H1 (cell line): ENCODE measurements around the gene ADARB2. TPM values are rescaled to one million over a fixed set of nuclear protein-coding genes. Genes with fewer than 3 reads are reported as not detected.

Source experiments
- CTCF ChIA-PET: fragments of 300-600 bp; sonication (Branson Sonifier 250); formaldehyde crosslinking; loops from one replicate; lab custom pipeline; 2021; ENCODE audit not compliant: partially characterized antibody; lab: Charles Lee
- POLR2A ChIA-PET: fragments of 300-600 bp; sonication (Branson Sonifier 250); formaldehyde crosslinking; loops from one replicate; lab custom pipeline; 2021; ENCODE audit warnings: inconsistent platforms; ENCODE audit not compliant: partially characterized antibody; lab: Charles Lee
- DNase-seq, 2 experiments: peaks; one replicate each; pipeline versions ENCODE4 v3.0.0 to v3.0.0-alpha.2; 2010 to 2022; ENCODE audit warnings: low spot score in 2 of 2, low read depth in 1 of 2, mixed read lengths in 1 of 2
- FAIRE-seq: peaks from 2 replicates; lab custom pipeline; 2011; peaks lifted over from hg19 to GRCh38; lab: Jason Lieb, UNC
- H2AFZ ChIP-seq: 2 replicates; pipeline ENCODE4 v1.8.1; 2012; ENCODE audit warnings: low read length, inconsistent platforms
- H2AK5ac ChIP-seq: 2 replicates; pipeline ENCODE4 v1.6.1; 2013; ENCODE audit warnings: low read depth, low read length
- H2BK120ac ChIP-seq: replicated peaks from 2 replicates; pipeline ENCODE3; 2013; ENCODE audit warnings: low read depth, low read length, inconsistent platforms
- H2BK12ac ChIP-seq: 2 replicates; pipeline ENCODE4 v1.6.1; 2013; ENCODE audit warnings: low read depth, low read length
- H2BK15ac ChIP-seq: 2 replicates; pipeline ENCODE4 v1.6.1; 2013; ENCODE audit warnings: low read length
- H2BK20ac ChIP-seq: 2 replicates; pipeline ENCODE4 v1.6.1; 2013; ENCODE audit warnings: low read length
- H2BK5ac ChIP-seq: 2 replicates; pipeline ENCODE4 v1.6.1; 2013; ENCODE audit warnings: low read depth, low read length
- H3K14ac ChIP-seq: 2 replicates; pipeline ENCODE4 v1.6.1; 2013; ENCODE audit warnings: inconsistent platforms; ENCODE audit not compliant: insufficient read length
- H3K18ac ChIP-seq: 2 replicates; pipeline ENCODE4 v1.6.1; 2013; ENCODE audit warnings: low read length; ENCODE audit errors: extremely low read depth
- H3K23ac ChIP-seq: 2 replicates; pipeline ENCODE4 v1.6.1; 2013; ENCODE audit warnings: inconsistent platforms; ENCODE audit not compliant: insufficient read length
- H3K23me2 ChIP-seq: 2 replicates; pipeline ENCODE4 v1.6.1; 2013; ENCODE audit warnings: low read depth, low read length
- H3K27ac ChIP-seq: 2 replicates; pipeline ENCODE4 v1.6.1; 2011; ENCODE audit warnings: low read depth, low read length, inconsistent platforms
- H3K27me3 ChIP-seq, 4 experiments: replicated peaks in 1 of 4; 1 replicate in 1 of 4; 2 replicates in 3 of 4; pipeline versions ENCODE4 v1.6.1 to v1.8.1; 2011 to 2013; ENCODE audit warnings: low read length in 3 of 4, mild to moderate bottlenecking in 3 of 4, inconsistent platforms in 2 of 4, mixed read lengths in 2 of 4, moderate library complexity in 1 of 4; ENCODE audit not compliant: control insufficient read depth in 3 of 4, insufficient read depth in 3 of 4; ENCODE audit errors: extremely low read depth in 1 of 4
- H3K36me3 ChIP-seq, 4 experiments: 2 replicates each; pipeline versions ENCODE4 v1.6.1 to v1.8.1; 2011 to 2013; ENCODE audit warnings: mild to moderate bottlenecking in 4 of 4, low read length in 3 of 4, moderate library complexity in 2 of 4, control low read depth in 1 of 4, inconsistent platforms in 1 of 4; ENCODE audit not compliant: insufficient read depth in 4 of 4, control insufficient read depth in 2 of 4
- H3K4ac ChIP-seq: replicated peaks from 2 replicates; pipeline ENCODE3; 2013; ENCODE audit warnings: low read length, low read depth, mixed read lengths, inconsistent platforms; ENCODE audit not compliant: insufficient read length
- H3K4me1 ChIP-seq, 4 experiments: replicated peaks in 1 of 4; 1 replicate in 1 of 4; 2 replicates in 3 of 4; pipeline versions ENCODE4 v1.6.1 to v1.8.1; 2011 to 2013; ENCODE audit warnings: low read length in 3 of 4, inconsistent platforms in 2 of 4, mixed read lengths in 1 of 4; ENCODE audit not compliant: insufficient read depth in 4 of 4, control insufficient read depth in 3 of 4
- H3K4me2 ChIP-seq, 2 experiments: 2 replicates each; pipeline versions ENCODE4 v1.6.1 to v1.8.1; 2011 to 2013; ENCODE audit warnings: low read depth in 2 of 2, low read length in 2 of 2, control low read depth in 1 of 2, inconsistent platforms in 1 of 2, mild to moderate bottlenecking in 1 of 2; ENCODE audit not compliant: insufficient read depth in 1 of 2
- H3K4me3 ChIP-seq, 4 experiments: fragments of 200-600, 300-600 bp in 1 of 4; sonication (generic), shearing (Covaris generic), sonication (Bioruptor Twin) in 1 of 4; 2 replicates each; pipeline versions ENCODE4 v1.5.1 to v1.8.1; 2011 to 2016; ENCODE audit warnings: low read length in 4 of 4, low read depth in 3 of 4, control low read depth in 2 of 4, inconsistent platforms in 2 of 4, mild to moderate bottlenecking in 2 of 4, mixed read lengths in 1 of 4, moderate library complexity in 1 of 4; ENCODE audit not compliant: insufficient read depth in 2 of 4; ENCODE audit errors: extremely low read depth in 1 of 4
- H3K56ac ChIP-seq: replicated peaks from 2 replicates; pipeline ENCODE3; 2013; ENCODE audit warnings: low read depth, mild to moderate bottlenecking, mixed read lengths, low read length, inconsistent platforms; ENCODE audit not compliant: insufficient read length
- H3K79me1 ChIP-seq: 2 replicates; pipeline ENCODE4 v1.6.1; 2013; ENCODE audit warnings: low read depth, low read length, control low read depth
- H3K79me2 ChIP-seq, 2 experiments: 2 replicates each; pipeline versions ENCODE4 v1.6.1 to v1.8.1; 2012 to 2013; ENCODE audit warnings: low read length in 2 of 2, mild to moderate bottlenecking in 2 of 2, inconsistent platforms in 1 of 2; ENCODE audit not compliant: insufficient read depth in 2 of 2, control insufficient read depth in 1 of 2
- H3K9ac ChIP-seq, 4 experiments: replicated peaks in 1 of 4; 1 replicate in 1 of 4; 2 replicates in 3 of 4; pipeline versions ENCODE4 v1.6.1 to v1.8.1; 2011 to 2013; ENCODE audit warnings: low read depth in 3 of 4, low read length in 3 of 4, control low read depth in 2 of 4, mild to moderate bottlenecking in 2 of 4, moderate library complexity in 2 of 4, inconsistent platforms in 1 of 4; ENCODE audit errors: extremely low read depth in 1 of 4
- H3K9me3 ChIP-seq, 2 experiments: 2 replicates each; pipeline versions ENCODE4 v1.6.1 to v1.8.1; 2012 to 2013; ENCODE audit warnings: mild to moderate bottlenecking in 2 of 2, moderate library complexity in 2 of 2, control low read depth in 1 of 2, inconsistent platforms in 1 of 2, low read depth in 1 of 2, low read length in 1 of 2, mixed read lengths in 1 of 2; ENCODE audit not compliant: insufficient read depth in 2 of 2
- H4K20me1 ChIP-seq, 2 experiments: replicated peaks in 1 of 2; 2 replicates each; pipeline versions ENCODE3 to v1.8.1; 2011 to 2013; ENCODE audit warnings: inconsistent platforms in 2 of 2, low read length in 2 of 2, mild to moderate bottlenecking in 1 of 2; ENCODE audit not compliant: insufficient read depth in 2 of 2, control insufficient read depth in 1 of 2
- H4K5ac ChIP-seq: 2 replicates; pipeline ENCODE4 v1.6.1; 2013; ENCODE audit warnings: low read length, low read depth, mixed read lengths, inconsistent platforms; ENCODE audit not compliant: insufficient read length
- H4K8ac ChIP-seq: 2 replicates; pipeline ENCODE4 v1.8.0; 2013; ENCODE audit warnings: mild to moderate bottlenecking, moderate library complexity, low read length, inconsistent platforms; ENCODE audit not compliant: insufficient read depth; ENCODE audit errors: extremely low read depth
- H4K91ac ChIP-seq: replicated peaks from 2 replicates; pipeline ENCODE3; 2013; ENCODE audit warnings: low read length, mixed read lengths, inconsistent platforms; ENCODE audit not compliant: insufficient read length
- ASH2L ChIP-seq: fragments of 200-600, 300-600 bp; sonication (generic); IDR thresholded peaks from one replicate; pipeline ENCODE4 v1.7.1; 2017; ENCODE audit warnings: low read length
- CBX8 ChIP-seq: fragments of 300-800, 300-1000 bp; sonication (generic); IDR thresholded peaks from 2 replicates; pipeline ENCODE4 v1.7.1; 2016; ENCODE audit warnings: low read depth, low read length, borderline replicate concordance
- HDAC6 ChIP-seq: IDR thresholded peaks from one replicate; pipeline ENCODE4 v1.7.1; 2012; ENCODE audit warnings: low read depth, mild to moderate bottlenecking, inconsistent platforms, low read length, moderate library complexity
- KDM1A ChIP-seq: fragments of 200-600, 300-600 bp; sonication (generic); IDR thresholded peaks from 2 replicates; pipeline ENCODE4 v1.7.1; 2016; ENCODE audit warnings: mild to moderate bottlenecking, low read length, borderline replicate concordance
- POLR2A ChIP-seq, 2 experiments: IDR thresholded peaks; 1 replicate in 1 of 2; 2 replicates in 1 of 2; pipeline ENCODE4 v1.6.1; 2011; ENCODE audit warnings: low read depth in 2 of 2, low read length in 2 of 2, mild to moderate bottlenecking in 2 of 2; ENCODE audit errors: control extremely low read depth in 1 of 2
- RNF2 ChIP-seq: fragments of 200-900, 300-1000 bp; sonication (generic); IDR thresholded peaks from 2 replicates; pipeline ENCODE4 v1.7.1; 2016; ENCODE audit warnings: borderline replicate concordance, low read depth, mild to moderate bottlenecking, antibody characterized with exemption, low read length; ENCODE audit not compliant: poor library complexity, severe bottlenecking; ENCODE audit errors: missing control alignments
- SAP30 ChIP-seq: fragments of 300-600 bp; sonication (generic); IDR thresholded peaks from 2 replicates; pipeline ENCODE4 v1.7.1; 2012; ENCODE audit warnings: low read length, moderate library complexity, mild to moderate bottlenecking, inconsistent platforms; ENCODE audit not compliant: insufficient read depth, insufficient replicate concordance
- SIRT6 ChIP-seq: IDR thresholded peaks from one replicate; pipeline ENCODE4 v1.7.1; 2012; ENCODE audit warnings: low read length, inconsistent platforms
- SIX5 ChIP-seq: IDR thresholded peaks from 2 replicates; pipeline ENCODE4 v1.6.1; 2011; ENCODE audit warnings: mild to moderate bottlenecking, low read depth, low read length
- SP2 ChIP-seq: IDR thresholded peaks from 2 replicates; pipeline ENCODE4 v1.6.1; 2012; ENCODE audit warnings: mild to moderate bottlenecking, low read length, inconsistent platforms
- TAF1 ChIP-seq: IDR thresholded peaks from 2 replicates; pipeline ENCODE4 v1.6.1; 2011; ENCODE audit warnings: mild to moderate bottlenecking, low read depth, low read length
- WGBS, 2 experiments: shearing (Covaris generic) in 1 of 2; methylation state at CpG; one replicate each; pipeline versions ENCODE4 v1.1.6 to v1.1.7; 2013 to 2015; ENCODE audit warnings: low lambda C conversion rate in 2 of 2, mixed read lengths in 2 of 2, inconsistent platforms in 1 of 2, low coverage in 1 of 2, missing lambda C conversion rate in 1 of 2; ENCODE audit not compliant: insufficient replicate concordance in 2 of 2, insufficient coverage in 1 of 2, insufficient read length in 1 of 2; ENCODE audit errors: extremely low coverage in 1 of 2, missing lambda C conversion rate in 1 of 2; 5-methylcytosine and 5-hydroxymethylcytosine counted together
- polyA plus RNA-seq, 7 experiments: library from polyadenylated mRNA; depleted of rRNA in 3 of 7; stranded (reverse) in 5 of 7; unstranded in 2 of 7; fragments of >200 nt in 5 of 7; fragments of 200-250 nt in 2 of 7; gene quantifications; 1 replicate in 5 of 7; 2 replicates in 1 of 7; 4 replicates in 1 of 7; pipeline versions ENCODE4 v1.2.1 to v1.2.3, GENCODE V29; 2011 to 2013; ENCODE audit warnings: missing spikeins in 2 of 7, mixed read lengths in 2 of 7
- total RNA-seq: library from RNA; stranded (reverse); fragmentation: NEBNext Ultra II Directional; extraction: Animal tissue kit (Norgen Biotek cat#: 25700); gene quantifications from 2 replicates; pipeline ENCODE4 v1.2.1, GENCODE V29; 2021
- TF ChIP-seq, protein P1 (sequence below): IDR thresholded peaks from 2 replicates; pipeline ENCODE4 v1.6.1; 2012; ENCODE audit warnings: inconsistent platforms

ADARB2 gene
- total and polyA plus RNA-seq, 2 of the 8 experiments (the other 6 are each of a cell fraction or from before 2014, with no cell fraction given) = 2.2 to 2.8 TPM

DNA sequence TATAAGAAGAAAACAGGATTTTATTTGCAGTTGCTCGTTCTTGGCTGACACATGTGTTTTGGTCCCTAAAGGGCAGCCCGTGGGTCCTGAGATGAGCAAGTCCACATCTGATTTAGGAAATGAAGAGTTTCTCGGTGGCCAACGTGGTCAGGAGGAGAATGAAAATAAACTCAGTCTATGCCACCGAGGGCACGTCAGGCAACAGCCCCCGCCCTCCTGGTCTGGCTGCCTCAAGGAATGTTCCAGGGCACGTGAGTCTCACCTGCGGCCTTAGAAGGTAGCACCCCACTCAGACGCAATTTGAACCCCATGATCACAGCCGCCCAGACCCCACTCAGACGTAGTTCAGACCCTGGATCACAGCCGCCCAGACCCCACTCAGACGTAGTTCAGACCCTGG is 197.2 kb downstream of the ADARB2 start:
- CTCF ChIA-PET = interaction anchor here (0.8 kb wide), 1 partner anchor 142 kb away, joined by 3 read pairs; no protein-coding TSS in a partner anchor
- 87% methylated on average over 14 of the region's 14 CpGs; no CpG with 5 or more reads in 1 of the 2 experiments for WGBS, 2 experiments
- TF ChIP-seq, protein P1, sequence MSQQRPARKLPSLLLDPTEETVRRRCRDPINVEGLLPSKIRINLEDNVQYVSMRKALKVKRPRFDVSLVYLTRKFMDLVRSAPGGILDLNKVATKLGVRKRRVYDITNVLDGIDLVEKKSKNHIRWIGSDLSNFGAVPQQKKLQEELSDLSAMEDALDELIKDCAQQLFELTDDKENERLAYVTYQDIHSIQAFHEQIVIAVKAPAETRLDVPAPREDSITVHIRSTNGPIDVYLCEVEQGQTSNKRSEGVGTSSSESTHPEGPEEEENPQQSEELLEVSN = no peak
- TF ChIP-seq SIRT6 (no peak), RNF2 (no peak), HDAC6 (no peak), SAP30 (no peak), CBX8 (no peak), SIX5 (no peak), SP2 (no peak), TAF1 (no peak), ASH2L (no peak), KDM1A (no peak), POLR2A (IDR thresholded peaks at IDR 0.05; ENCODE audit: control extremely low read depth in 1 of 2, low read depth in 2 of 2, low read length in 2 of 2) (no peak)
- TF ChIP-seq, all 59 proteins: peak for 0

More for the DNA sequence above, 197.2 kb downstream of the ADARB2 start:
- no peak overlapping the region for H2BK120ac ChIP-seq
- no peak overlapping the region for H3K23ac ChIP-seq
- H2BK5ac ChIP-seq = no peak overlapping the region
- H2BK15ac ChIP-seq = no peak overlapping the region
- H3K27ac ChIP-seq = no peak overlapping the region
- DNase-seq (no peak), FAIRE-seq (no peak)
- no peaks in the 10 kb centered on the region for H3K9me3 ChIP-seq
- H2AFZ ChIP-seq = no peak overlapping the region
- no peaks in the 10 kb centered on the region for H3K27me3 ChIP-seq
- no peak overlapping the region for H3K4me2 ChIP-seq
- no peak overlapping the region for H4K8ac ChIP-seq
- no peak overlapping the region for H4K5ac ChIP-seq
- H3K4me1 ChIP-seq = no peaks in the 10 kb centered on the region
- H2AK5ac ChIP-seq = no peak overlapping the region
- no peak overlapping the region for H3K18ac ChIP-seq
- H3K4me3 ChIP-seq = no peak overlapping the region
- no peak overlapping the region for H3K9ac ChIP-seq
- no peaks in the 10 kb centered on the region for H3K36me3 ChIP-seq
- H2BK12ac ChIP-seq = no peak overlapping the region
- H3K56ac ChIP-seq = no peak overlapping the region
- no peak overlapping the region for H3K4ac ChIP-seq
- POLR2A ChIA-PET = no interaction called here
- H4K91ac ChIP-seq = no peak overlapping the region
- no peak overlapping the region for H3K14ac ChIP-seq
- no peaks in the 10 kb centered on the region for H3K79me1 ChIP-seq
- no peaks in the 10 kb centered on the region for H4K20me1 ChIP-seq
- no peaks in the 10 kb centered on the region for H3K23me2 ChIP-seq
- H2BK20ac ChIP-seq = no peak overlapping the region
- H3K79me2 ChIP-seq = no peaks in the 10 kb centered on the region
